Renal cortical epithelial cell (primary cell): Measurements from ENCODE around the gene PDIA3. TPM values are rescaled to one million over a fixed set of nuclear protein-coding genes. Genes with fewer than 3 reads are reported as not detected.
"Not testable (repeated sequence)": the region's sequence is repeated elsewhere in the genome, so short reads cannot be mapped to it uniquely, and the experiment has no call there.

Source experiments
- DNase-seq: peaks from one replicate; pipeline ENCODE4 v3.0.0-alpha.2; 2011; ENCODE audit warnings: low read depth
- total RNA-seq: library from RNA; depleted of rRNA; stranded (reverse); fragments of >200 nt; gene quantifications from 2 replicates; pipeline ENCODE4 v1.2.3, GENCODE V29; 2014

PDIA3 gene
- total RNA-seq = 129 and 275 TPM in 2 replicates

- peak; percentile 72 for DNase-seq
These were observed at the start of gene PDIA3 for GRCh38 chr15:43746245-43746902. TSS of gene PDIA3 (plus strand) at chr15:43746438. CDS start at chr15:43746540, 102 bp downstream.

GRCh38 chr15:43702174-43702573 is 44.1 kb upstream of the PDIA3 start:
- DNase-seq = no peak

- DNase-seq = no peak
These were observed 43.4 kb upstream of the PDIA3 start for GRCh38 chr15:43702701-43703424.

GRCh38 chr15:43710431-43711131 is 35.7 kb upstream of the PDIA3 start:
- not testable (repeated sequence) for DNase-seq

GRCh38 chr15:43723151-43723550 is 23.1 kb upstream of the PDIA3 start:
- no peak for DNase-seq

GRCh38 chr15:43726306-43726705 is 19.9 kb upstream of the PDIA3 start:
- not testable (repeated sequence) for DNase-seq

- DNase-seq = not testable (repeated sequence)
These were observed 18.0 kb upstream of the PDIA3 start for GRCh38 chr15:43728053-43728725.

GRCh38 chr15:43735416-43735815 is 10.8 kb upstream of the PDIA3 start:
- no peak for DNase-seq

GRCh38 chr15:43746903-43747309 is 668 bp downstream of the PDIA3 start:
- DNase-seq = peak; percentile 66

GRCh38 chr15:43748376-43748775 is 2.1 kb downstream of the PDIA3 start:
- no peak for DNase-seq

- DNase-seq = no peak
These were observed 3.6 kb downstream of the PDIA3 start for GRCh38 chr15:43749690-43750345.

- no peak for DNase-seq
These were observed 5.6 kb downstream of the PDIA3 start for GRCh38 chr15:43751885-43752284.

GRCh38 chr15:43762824-43763223 is 16.6 kb downstream of the PDIA3 start:
- no peak for DNase-seq

GRCh38 chr15:43763819-43764446 is 17.7 kb downstream of the PDIA3 start:
- no peak for DNase-seq

GRCh38 chr15:43769584-43770228 is 23.5 kb downstream of the PDIA3 start:
- peak; percentile 61 for DNase-seq

- DNase-seq = no peak
These were observed 25.6 kb downstream of the PDIA3 start for GRCh38 chr15:43771816-43772215.

- no peak for DNase-seq
These were observed 26.4 kb downstream of the PDIA3 start for GRCh38 chr15:43772624-43773023.

- no peak for DNase-seq
These were observed 27.8 kb downstream of the PDIA3 start for GRCh38 chr15:43774062-43774461.

GRCh38 chr15:43775411-43775965 is 29.2 kb downstream of the PDIA3 start:
- DNase-seq = peak; percentile 52

GRCh38 chr15:43776101-43776717 is 30.0 kb downstream of the PDIA3 start:
- DNase-seq = no peak
